ENCODE measurements around the gene PLEKHG1. TPM values are rescaled to one million over a fixed set of nuclear protein-coding genes. Genes with fewer than 3 reads are reported as not detected.

The PLEKHG1 gene
- 8.0 TPM for total RNA-seq

GRCh38 chr6:150599199-150600009 is at the start of gene PLEKHG1:
PLEKHG1 (plus strand) TSS chr6:150599885; CDS start chr6:150733682, 133,797 bp downstream.
- ATAC-seq (peak; percentile 88), DNase-seq (ENCODE audit: low spot score) (peak; percentile 82)

- DNase-seq (ENCODE audit: low spot score) (no peak), ATAC-seq (no peak)
Observed at GRCh38 chr6:150550244-150550643, 49.4 kb upstream of the PLEKHG1 start.

GRCh38 chr6:150557043-150557599 is 42.6 kb upstream of the PLEKHG1 start:
- no peak for DNase-seq (ENCODE audit: low spot score)
- no peak for ATAC-seq

- ATAC-seq (no peak), DNase-seq (ENCODE audit: low spot score) (no peak)
Observed at GRCh38 chr6:150560004-150560883, 39.4 kb upstream of the PLEKHG1 start.

GRCh38 chr6:150560884-150561219 is 38.8 kb upstream of the PLEKHG1 start:
- ATAC-seq = no peak

GRCh38 chr6:150565945-150566344 is 33.7 kb upstream of the PLEKHG1 start:
- ATAC-seq = peak; percentile 80
- no peak for DNase-seq (ENCODE audit: low spot score)

More at GRCh38 chr6:150560884-150561219, 38.8 kb upstream of the PLEKHG1 start:
- no peak for DNase-seq (ENCODE audit: low spot score)

- ATAC-seq = no peak
- DNase-seq (ENCODE audit: low spot score) = no peak
Observed at GRCh38 chr6:150566486-150566885, 33.2 kb upstream of the PLEKHG1 start.

- no peak for DNase-seq (ENCODE audit: low spot score)
- peak; percentile 69 for ATAC-seq
Observed at GRCh38 chr6:150567380-150567779, 32.3 kb upstream of the PLEKHG1 start.

- no peak for ATAC-seq
- DNase-seq (ENCODE audit: low spot score) = no peak
Observed at GRCh38 chr6:150567823-150568383, 31.8 kb upstream of the PLEKHG1 start.

GRCh38 chr6:150568560-150568959 is 31.1 kb upstream of the PLEKHG1 start:
- DNase-seq (ENCODE audit: low spot score) = no peak
- ATAC-seq = no peak

GRCh38 chr6:150569161-150569560 is 30.5 kb upstream of the PLEKHG1 start:
- DNase-seq (ENCODE audit: low spot score) (no peak), ATAC-seq (no peak)

GRCh38 chr6:150573041-150573681 is 26.5 kb upstream of the PLEKHG1 start:
- DNase-seq (ENCODE audit: low spot score) = peak; percentile 97
- peak; percentile 96 for ATAC-seq

- DNase-seq (ENCODE audit: low spot score) (no peak), ATAC-seq (no peak)
Observed at GRCh38 chr6:150575836-150576235, 23.8 kb upstream of the PLEKHG1 start.

GRCh38 chr6:150576651-150577226 is 22.9 kb upstream of the PLEKHG1 start:
- ATAC-seq = no peak
- no peak for DNase-seq (ENCODE audit: low spot score)

GRCh38 chr6:150579611-150580010 is 20.1 kb upstream of the PLEKHG1 start:
- peak; percentile 71 for DNase-seq (ENCODE audit: low spot score)
- ATAC-seq = peak; percentile 98

- DNase-seq (ENCODE audit: low spot score) (no peak), ATAC-seq (no peak)
Observed at GRCh38 chr6:150580489-150580888, 19.2 kb upstream of the PLEKHG1 start.

GRCh38 chr6:150584065-150584464 is 15.6 kb upstream of the PLEKHG1 start:
- ATAC-seq = no peak
- DNase-seq (ENCODE audit: low spot score) = no peak

- DNase-seq (ENCODE audit: low spot score) = no peak
- ATAC-seq = no peak
Observed at GRCh38 chr6:150584596-150584995, 15.1 kb upstream of the PLEKHG1 start.

- peak; percentile 39 for ATAC-seq
Observed at GRCh38 chr6:150586850-150587359, 12.8 kb upstream of the PLEKHG1 start.

GRCh38 chr6:150587637-150588036 is 12.0 kb upstream of the PLEKHG1 start:
- ATAC-seq = no peak
- no peak for DNase-seq (ENCODE audit: low spot score)

More at GRCh38 chr6:150586850-150587359, 12.8 kb upstream of the PLEKHG1 start:
- DNase-seq (ENCODE audit: low spot score) = no peak

Data from left lobe of liver (tissue), 2 donors.